ENCODE results near the gene SBK3. TPM values are rescaled to one million over a fixed set of nuclear protein-coding genes. Genes with fewer than 3 reads are reported as not detected.
"Not testable (repeated sequence)": the region's sequence is repeated elsewhere in the genome, so short reads cannot be mapped to it uniquely, and the experiment has no call there.

SBK3 gene
- total and polyA plus RNA-seq, 2 donors (not counting 1 experiment from before 2014, with no cell fraction given): not detected

DNA sequence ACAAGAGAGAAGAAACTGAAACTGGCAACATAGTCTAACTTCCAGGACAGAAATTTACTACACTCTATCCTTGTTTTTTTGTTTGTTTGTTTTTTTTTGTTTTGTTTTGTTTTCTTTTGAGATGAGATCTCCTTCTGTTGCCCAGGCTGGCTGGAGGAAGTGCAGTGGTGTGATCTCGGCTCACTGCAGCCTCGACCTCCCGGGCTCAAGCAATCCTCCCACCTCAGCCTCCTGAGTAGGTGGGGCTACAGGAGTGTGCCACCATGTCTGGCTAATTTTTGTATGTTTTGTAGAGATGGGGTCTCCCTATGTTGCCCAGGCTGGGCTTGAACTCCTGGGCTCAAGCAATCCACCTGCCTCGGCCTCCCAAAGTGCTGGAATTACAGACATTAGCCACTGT, 36.9 kb upstream of the SBK3 start:
- ATAC-seq (ENCODE audit: low read depth); H3K36me3 ChIP-seq (replicated peaks in 1 of 2; ENCODE audit: control extremely low read depth in 1 of 2, control insufficient read depth in 1 of 2, extremely low read depth in 1 of 2, insufficient read depth in 2 of 2, low read length in 1 of 2); H3K27ac ChIP-seq (ENCODE audit: low read length in 2 of 2); POLR2A ChIA-PET; CTCF ChIA-PET; H3K9me3 Mint-ChIP-seq (ENCODE audit: insufficient read depth); DNase-seq; H3K4me2 ChIP-seq (replicated peaks; ENCODE audit: low read depth, low read length, poor library complexity, severe bottlenecking); H3K4me3 ChIP-seq (ENCODE audit: control extremely low read depth in 1 of 5, extremely low read depth in 1 of 5, insufficient read depth in 1 of 5, low read depth in 2 of 5, low read length in 4 of 5); intact Hi-C loops (cut with micrococcal nuclease); H3K79me2 ChIP-seq (ENCODE audit: control insufficient read depth, insufficient read depth, low read length); H3K27me3 ChIP-seq (replicated peaks in 1 of 4; ENCODE audit: control extremely low read depth in 1 of 4, control insufficient read depth in 3 of 4, insufficient read depth in 4 of 4, low read length in 3 of 4); H3K9me3 ChIP-seq (ENCODE audit: control extremely low read depth in 1 of 3, control insufficient read depth in 2 of 3, insufficient read depth in 1 of 3, low read length in 2 of 3); H3K9ac ChIP-seq (ENCODE audit: low read length); H3K27me3 Mint-ChIP-seq; H4K20me1 ChIP-seq (ENCODE audit: control insufficient read depth, insufficient read depth, low read length, poor library complexity, severe bottlenecking): not testable (repeated sequence)
- peak overlapping the region; percentile 66 for H3K27ac Mint-ChIP-seq
- Histone ChIP-seq H3K4me1 (ENCODE audit: control insufficient read depth in 2 of 2, insufficient read depth in 2 of 2, low read length in 2 of 2) (peaks cover 36 to 41% of the 10 kb centered on the region in 2 donors), H2AFZ (ENCODE audit: insufficient read depth, low read depth, low read length, poor library complexity, severe bottlenecking) (peak overlapping the region; percentile 96)
- WGBS (ENCODE audit: insufficient coverage): 100% methylated on average over 1 of the region's 4 CpGs
- H3K4me3 Mint-ChIP-seq: peak overlapping the region; percentile 83
- H3K4me1 Mint-ChIP-seq: peaks cover 44% of the 10 kb centered on the region

GRCh38 chr19:55581823-55582223, 36.5 kb upstream of the SBK3 start:
- Histone ChIP-seq H3K4me2 (replicated peaks; ENCODE audit: low read depth, low read length, poor library complexity, severe bottlenecking) (peak overlapping the region; percentile 93), H3K36me3 (replicated peaks in 1 of 2; ENCODE audit: control extremely low read depth in 1 of 2, control insufficient read depth in 1 of 2, extremely low read depth in 1 of 2, insufficient read depth in 2 of 2, low read length in 1 of 2) (no peaks in the 10 kb centered on the region), H3K27ac (ENCODE audit: low read length in 2 of 2) (no peak overlapping the region), H3K4me1 (ENCODE audit: control insufficient read depth in 2 of 2, insufficient read depth in 2 of 2, low read length in 2 of 2) (peaks cover 33 to 36% of the 10 kb centered on the region in 2 donors), H4K20me1 (ENCODE audit: control insufficient read depth, insufficient read depth, low read length, poor library complexity, severe bottlenecking) (no peaks in the 10 kb centered on the region), H3K9ac (ENCODE audit: low read length) (no peak overlapping the region), H3K9me3 (ENCODE audit: control extremely low read depth in 1 of 3, control insufficient read depth in 2 of 3, insufficient read depth in 1 of 3, low read length in 2 of 3) (peaks cover 0 to 6% (median 0%) of the 10 kb centered on the region in 3 donors), H3K4me3 (ENCODE audit: control extremely low read depth in 1 of 5, extremely low read depth in 1 of 5, insufficient read depth in 1 of 5, low read depth in 2 of 5, low read length in 4 of 5) (no peak overlapping the region), H2AFZ (ENCODE audit: insufficient read depth, low read depth, low read length, poor library complexity, severe bottlenecking) (peak overlapping the region; percentile 96), H3K27me3 (replicated peaks in 1 of 4; ENCODE audit: control extremely low read depth in 1 of 4, control insufficient read depth in 3 of 4, insufficient read depth in 4 of 4, low read length in 3 of 4) (no peaks in the 10 kb centered on the region), H3K79me2 (ENCODE audit: control insufficient read depth, insufficient read depth, low read length) (no peaks in the 10 kb centered on the region)
- Mint-ChIP-seq H3K9me3 (ENCODE audit: insufficient read depth) (no peaks in the 10 kb centered on the region), H3K27ac (peak overlapping the region; percentile 66), H3K27me3 (no peaks in the 10 kb centered on the region), H3K4me3 (peak overlapping the region; percentile 83), H3K4me1 (peaks cover 39% of the 10 kb centered on the region)
- DNase-seq (no peak), ATAC-seq (ENCODE audit: low read depth) (no peak)
- TF ChIP-seq EZH2 (IDR thresholded peaks at IDR 0.05; ENCODE audit: borderline replicate concordance, insufficient read depth, low read depth, low read length, poor library complexity, severe bottlenecking): no peak
- TF ChIP-seq, protein P1, sequence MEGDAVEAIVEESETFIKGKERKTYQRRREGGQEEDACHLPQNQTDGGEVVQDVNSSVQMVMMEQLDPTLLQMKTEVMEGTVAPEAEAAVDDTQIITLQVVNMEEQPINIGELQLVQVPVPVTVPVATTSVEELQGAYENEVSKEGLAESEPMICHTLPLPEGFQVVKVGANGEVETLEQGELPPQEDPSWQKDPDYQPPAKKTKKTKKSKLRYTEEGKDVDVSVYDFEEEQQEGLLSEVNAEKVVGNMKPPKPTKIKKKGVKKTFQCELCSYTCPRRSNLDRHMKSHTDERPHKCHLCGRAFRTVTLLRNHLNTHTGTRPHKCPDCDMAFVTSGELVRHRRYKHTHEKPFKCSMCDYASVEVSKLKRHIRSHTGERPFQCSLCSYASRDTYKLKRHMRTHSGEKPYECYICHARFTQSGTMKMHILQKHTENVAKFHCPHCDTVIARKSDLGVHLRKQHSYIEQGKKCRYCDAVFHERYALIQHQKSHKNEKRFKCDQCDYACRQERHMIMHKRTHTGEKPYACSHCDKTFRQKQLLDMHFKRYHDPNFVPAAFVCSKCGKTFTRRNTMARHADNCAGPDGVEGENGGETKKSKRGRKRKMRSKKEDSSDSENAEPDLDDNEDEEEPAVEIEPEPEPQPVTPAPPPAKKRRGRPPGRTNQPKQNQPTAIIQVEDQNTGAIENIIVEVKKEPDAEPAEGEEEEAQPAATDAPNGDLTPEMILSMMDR (IDR thresholded peaks at IDR 0.05): no peak
- intact Hi-C loops (cut with micrococcal nuclease): loop anchor here (2.0 kb wide), 1 partner anchor 17 kb away; the partner anchor contains the start of gene FIZ1
- POLR2A ChIA-PET: interaction anchor here (1.9 kb wide), 1 partner anchor 17 kb away, joined by 8 read pairs; the partner anchor contains the start of gene FIZ1
- CTCF ChIA-PET: interaction anchor here (1.2 kb wide), 1 partner anchor 49 kb away, joined by 4 read pairs; no protein-coding TSS in a partner anchor
- WGBS (ENCODE audit: insufficient coverage): 57% methylated on average over 5 of the region's 6 CpGs

Data from B cell (primary cell).